ENCODE measurements around the gene LRRC28.

Gene LRRC28

DNA sequence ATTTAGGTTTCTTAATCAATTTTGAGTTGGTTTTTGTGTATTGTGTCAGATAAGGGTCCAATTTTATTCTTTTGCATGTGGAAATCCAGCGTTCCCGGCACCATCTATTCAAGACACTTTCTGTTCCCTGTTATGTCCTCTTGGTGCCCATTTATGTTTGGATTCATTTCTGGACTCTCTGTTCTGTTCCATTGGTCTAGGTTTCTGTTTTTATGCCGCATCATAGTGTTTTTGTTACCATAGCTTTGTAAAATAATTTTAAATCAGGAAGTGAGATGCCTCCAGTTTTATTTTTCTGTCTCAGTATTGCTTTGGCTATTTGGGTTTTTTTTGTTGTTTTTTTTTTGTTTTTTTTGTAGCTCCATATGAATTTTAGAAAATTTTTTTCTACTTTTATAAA is 97.1 kb downstream of the LRRC28 start:
- DNase-seq (ENCODE audit: extremely low read depth, low read depth) = no peak
- TF ChIP-seq, protein P1, sequence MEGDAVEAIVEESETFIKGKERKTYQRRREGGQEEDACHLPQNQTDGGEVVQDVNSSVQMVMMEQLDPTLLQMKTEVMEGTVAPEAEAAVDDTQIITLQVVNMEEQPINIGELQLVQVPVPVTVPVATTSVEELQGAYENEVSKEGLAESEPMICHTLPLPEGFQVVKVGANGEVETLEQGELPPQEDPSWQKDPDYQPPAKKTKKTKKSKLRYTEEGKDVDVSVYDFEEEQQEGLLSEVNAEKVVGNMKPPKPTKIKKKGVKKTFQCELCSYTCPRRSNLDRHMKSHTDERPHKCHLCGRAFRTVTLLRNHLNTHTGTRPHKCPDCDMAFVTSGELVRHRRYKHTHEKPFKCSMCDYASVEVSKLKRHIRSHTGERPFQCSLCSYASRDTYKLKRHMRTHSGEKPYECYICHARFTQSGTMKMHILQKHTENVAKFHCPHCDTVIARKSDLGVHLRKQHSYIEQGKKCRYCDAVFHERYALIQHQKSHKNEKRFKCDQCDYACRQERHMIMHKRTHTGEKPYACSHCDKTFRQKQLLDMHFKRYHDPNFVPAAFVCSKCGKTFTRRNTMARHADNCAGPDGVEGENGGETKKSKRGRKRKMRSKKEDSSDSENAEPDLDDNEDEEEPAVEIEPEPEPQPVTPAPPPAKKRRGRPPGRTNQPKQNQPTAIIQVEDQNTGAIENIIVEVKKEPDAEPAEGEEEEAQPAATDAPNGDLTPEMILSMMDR (IDR thresholded peaks at IDR 0.05; ENCODE audit: low read depth, low read length) = no peak

DNA sequence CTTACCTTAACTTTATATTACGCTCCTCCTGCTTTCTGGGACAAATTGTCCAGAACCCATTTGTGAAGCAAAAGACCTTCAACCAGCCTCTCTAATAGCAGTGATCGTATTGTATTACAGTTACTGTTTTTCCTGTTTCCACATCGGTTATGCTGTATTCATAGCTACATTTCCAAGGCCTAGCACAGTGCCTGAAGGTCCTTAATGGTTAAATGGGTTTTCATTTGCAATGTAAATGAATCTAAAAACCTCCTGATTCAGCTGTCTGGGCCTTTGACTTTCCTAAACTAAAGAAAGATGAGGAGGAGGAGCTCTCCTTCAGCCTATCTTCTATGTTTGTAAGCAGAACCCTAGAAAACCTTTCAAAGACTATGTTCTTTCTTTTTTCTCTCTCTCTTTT is 99.1 kb downstream of the LRRC28 start:
- TF ChIP-seq, protein P1 (IDR thresholded peaks at IDR 0.05; ENCODE audit: low read depth, low read length) = no peak
- no peak for DNase-seq (ENCODE audit: extremely low read depth, low read depth)

DNA sequence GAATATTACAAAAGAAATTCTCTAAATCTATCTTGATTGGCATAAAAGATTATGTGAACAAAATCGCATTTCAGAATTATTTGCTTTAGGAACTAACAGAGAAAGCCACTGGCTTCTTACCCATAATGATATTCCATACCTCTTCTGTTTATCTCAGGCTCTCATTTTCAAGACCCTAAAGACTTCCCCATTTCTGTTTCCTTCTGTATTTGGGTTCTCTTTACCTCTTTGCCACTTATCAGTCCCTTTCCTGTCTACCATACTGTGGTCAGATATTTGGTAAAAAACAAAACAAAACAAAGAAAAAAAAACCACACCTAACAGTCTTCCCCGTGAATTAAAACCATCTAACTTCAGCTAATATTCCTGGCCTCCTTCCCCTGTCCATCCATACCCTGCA is 108.5 kb downstream of the LRRC28 start:
- DNase-seq (ENCODE audit: extremely low read depth, low read depth) = no peak
- TF ChIP-seq, protein P1 (IDR thresholded peaks at IDR 0.05; ENCODE audit: low read depth, low read length) = no peak

DNA sequence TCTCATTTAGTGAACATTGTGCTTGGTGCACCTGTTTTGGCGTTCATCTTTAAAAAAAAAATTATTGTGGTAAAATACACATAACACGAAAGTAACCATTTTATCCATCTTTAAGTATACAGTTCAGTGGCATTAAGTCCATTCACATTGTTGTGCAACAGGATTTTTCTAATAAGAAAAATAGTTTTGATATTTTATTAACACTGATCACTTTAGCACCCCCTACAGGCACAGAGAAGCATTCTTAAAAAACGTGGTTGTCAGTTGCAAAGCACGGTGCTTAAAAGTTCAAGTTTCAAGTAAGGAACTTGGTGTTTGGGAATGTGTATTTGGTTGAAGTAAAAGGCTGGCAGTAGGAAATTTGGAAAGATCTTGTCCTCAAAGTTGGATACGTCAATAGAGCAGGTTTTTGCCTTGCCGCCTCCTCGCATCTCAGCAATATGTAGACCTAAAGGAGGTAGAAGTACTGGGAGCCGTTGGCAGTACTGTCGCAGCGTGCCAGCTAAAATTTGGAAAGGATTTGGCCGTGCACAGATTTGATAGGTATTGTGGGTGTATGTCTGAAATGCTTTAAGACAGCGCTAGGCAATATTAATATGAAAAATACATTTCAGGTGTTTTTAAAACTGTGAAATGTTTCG is 110.4 kb downstream of the LRRC28 start:
- no peak for DNase-seq (ENCODE audit: extremely low read depth, low read depth)

DNA sequence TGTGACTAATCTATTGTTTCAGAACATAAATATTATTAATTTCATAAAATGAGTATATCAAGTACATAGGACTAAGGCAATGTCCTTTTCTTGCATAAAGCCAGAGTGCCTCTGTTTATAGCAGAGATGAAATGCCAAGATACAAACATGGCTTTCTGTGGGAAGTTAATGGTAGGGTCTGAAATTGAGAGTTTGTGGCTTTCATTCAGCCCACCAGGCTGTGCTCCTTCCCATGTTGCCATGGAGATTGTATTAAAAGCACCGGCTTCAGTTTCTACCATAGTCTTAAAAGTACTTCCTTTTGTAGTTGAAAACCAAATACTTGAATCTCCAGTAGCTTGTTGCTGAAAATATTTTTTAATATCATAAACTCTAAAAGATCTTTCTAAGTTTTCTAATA is 114.0 kb downstream of the LRRC28 start:
- TF ChIP-seq, protein P1 (IDR thresholded peaks at IDR 0.05; ENCODE audit: low read depth, low read length) = no peak
- DNase-seq (ENCODE audit: extremely low read depth, low read depth) = no peak

More for the DNA sequence above, 110.4 kb downstream of the LRRC28 start:
- TF ChIP-seq, protein P1 (IDR thresholded peaks at IDR 0.05; ENCODE audit: low read depth, low read length) = peak; percentile 25; the same call in 1 of the 2 replicates

DNA sequence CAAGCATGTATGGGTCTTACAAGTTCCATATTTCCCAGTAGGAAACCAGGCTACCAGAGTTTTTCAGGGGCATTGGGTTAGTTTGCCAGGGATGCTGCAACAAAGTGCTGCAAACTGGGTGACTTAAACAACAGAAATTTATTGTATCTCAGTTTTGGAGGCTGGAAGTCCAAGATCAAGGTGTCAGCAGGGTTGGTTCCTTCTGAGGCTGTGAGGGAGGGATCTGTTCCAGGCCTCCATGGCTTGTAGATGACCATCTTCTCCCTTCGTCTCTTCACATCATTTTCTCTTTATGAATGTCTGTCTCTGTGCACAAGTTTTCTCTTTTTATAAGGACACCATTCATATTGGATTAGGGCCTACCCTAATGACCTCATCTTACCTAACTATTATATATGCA is 114.7 kb downstream of the LRRC28 start:
- TF ChIP-seq, protein P1 (IDR thresholded peaks at IDR 0.05; ENCODE audit: low read depth, low read length) = no peak
- DNase-seq (ENCODE audit: extremely low read depth, low read depth) = no peak

DNA sequence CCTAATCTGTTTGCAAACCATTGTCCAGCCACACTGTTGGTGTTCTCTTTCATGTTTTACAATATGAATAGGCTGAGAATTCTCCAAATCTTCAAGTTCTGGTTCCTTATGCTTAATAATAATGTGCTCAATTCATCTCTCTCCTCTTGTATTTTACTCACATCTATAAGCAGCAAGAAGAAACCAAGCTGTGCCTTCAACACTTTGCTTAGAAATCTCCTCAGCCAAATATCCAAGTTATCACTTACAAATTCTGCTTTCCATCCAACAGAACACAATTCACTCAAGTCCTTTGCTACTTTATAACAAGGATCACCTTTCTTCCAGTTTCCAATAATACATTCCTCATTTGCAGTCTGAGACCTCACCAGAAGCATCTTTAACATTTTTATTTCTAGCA is 117.5 kb downstream of the LRRC28 start:
- TF ChIP-seq, protein P1 (IDR thresholded peaks at IDR 0.05; ENCODE audit: low read depth, low read length) = no peak
- no peak for DNase-seq (ENCODE audit: extremely low read depth, low read depth)

Measured in AG09319 (cell line).